Uterus (tissue), 4 donors: Measurements from ENCODE around the gene THSD7B. TPM values are rescaled to one million over a fixed set of nuclear protein-coding genes. Genes with fewer than 3 reads are reported as not detected.

Source experiments
- DNase-seq, 2 donors: peaks; one replicate each; pipeline ENCODE4 v3.0.0-alpha.2; 2019 to 2020
- H3K27ac ChIP-seq, 2 donors: fragments of 200-600 bp; sonication (generic); 1 replicate in 1 of 2; 2 replicates in 1 of 2; pipeline ENCODE4 v1.5.1; 2016 to 2018
- H3K27me3 ChIP-seq, 2 donors: fragments of 200-600 bp; sonication (generic); one replicate each; pipeline ENCODE4 v1.5.1; 2018 to 2019; ENCODE audit warnings: control low read depth in 1 of 2
- H3K36me3 ChIP-seq, 2 donors: fragments of 200-600 bp; sonication (generic); one replicate each; pipeline ENCODE4 v1.5.1; 2019; ENCODE audit warnings: control low read depth in 1 of 2
- H3K4me1 ChIP-seq, 2 donors: fragments of 200-600 bp; sonication (generic); one replicate each; pipeline ENCODE4 v1.5.1; 2018 to 2019; ENCODE audit warnings: control low read depth in 1 of 2
- H3K4me3 ChIP-seq, 2 donors: fragments of 200-600 bp; sonication (generic); 1 replicate in 1 of 2; 2 replicates in 1 of 2; pipeline ENCODE4 v1.5.1; 2018 to 2019; ENCODE audit warnings: mild to moderate bottlenecking in 1 of 2
- H3K9me3 ChIP-seq, 2 donors: fragments of 200-600 bp; sonication (generic); one replicate each; pipeline ENCODE4 v1.5.1; 2019; ENCODE audit warnings: control low read depth in 1 of 2
- POLR2A ChIP-seq, 2 donors: fragments of 450-650 bp; IDR thresholded peaks; one replicate each; pipeline ENCODE4 v1.6.1; 2016; ENCODE audit warnings: antibody characterized with exemption in 2 of 2, mild to moderate bottlenecking in 1 of 2, moderate library complexity in 1 of 2
- intact Hi-C: fragments of 100-400 bp; cut with DNase I; formaldehyde crosslinking; loops from one replicate; pipeline ENCODE4 v1.15.1; 2023; ENCODE audit warnings: low total_unique reads
- total RNA-seq, 4 donors: library from RNA; depleted of rRNA in 3 of 4; stranded (reverse); fragments of >200 nt in 3 of 4; gene quantifications; one replicate each; pipeline versions ENCODE4 v1.1.0 to v1.2.4, GENCODE V29; 2014 to 2023
- TF ChIP-seq, protein P1 (sequence below), 4 experiments: fragments of 200-600 bp in 2 of 4; fragments of 450-650 bp in 2 of 4; sonication (generic) in 2 of 4; IDR thresholded peaks; one replicate each; pipeline ENCODE4 v1.5.1; 2016 to 2019; ENCODE audit warnings: antibody characterized with exemption in 4 of 4, mild to moderate bottlenecking in 2 of 4, moderate library complexity in 1 of 4
- donor health status: DM: yes; HTN: yes; CAD: no.

Gene THSD7B
- total RNA-seq, 4 donors from 2014 or later: 0.26 to 9.6 (median 0.67) TPM; not detected in 1

DNA sequence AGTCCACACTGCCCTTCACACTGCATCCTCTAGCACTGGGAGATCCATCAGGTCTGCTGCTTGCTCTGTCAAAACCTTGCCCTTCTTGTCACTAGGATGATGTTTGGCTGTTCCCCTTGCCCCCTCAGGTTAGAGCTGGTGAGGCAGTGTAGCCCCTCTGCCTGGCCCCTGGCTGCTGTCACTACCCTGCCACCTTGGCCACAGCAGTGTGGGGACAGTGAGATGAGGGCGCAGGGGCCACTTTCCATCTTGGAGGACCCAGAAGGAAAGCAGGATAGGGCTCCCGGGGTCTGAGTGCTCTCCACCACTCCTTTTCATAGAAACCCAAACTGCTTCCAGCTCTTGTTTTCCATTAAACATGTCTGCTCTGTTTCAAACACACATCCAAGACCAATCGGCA is 19.9 kb downstream of the THSD7B start:
- no peaks in the 10 kb centered on the region for H3K36me3 ChIP-seq
- DNase-seq: no peak
- TF ChIP-seq POLR2A (IDR thresholded peaks at IDR 0.05): no peak
- TF ChIP-seq, protein P1, sequence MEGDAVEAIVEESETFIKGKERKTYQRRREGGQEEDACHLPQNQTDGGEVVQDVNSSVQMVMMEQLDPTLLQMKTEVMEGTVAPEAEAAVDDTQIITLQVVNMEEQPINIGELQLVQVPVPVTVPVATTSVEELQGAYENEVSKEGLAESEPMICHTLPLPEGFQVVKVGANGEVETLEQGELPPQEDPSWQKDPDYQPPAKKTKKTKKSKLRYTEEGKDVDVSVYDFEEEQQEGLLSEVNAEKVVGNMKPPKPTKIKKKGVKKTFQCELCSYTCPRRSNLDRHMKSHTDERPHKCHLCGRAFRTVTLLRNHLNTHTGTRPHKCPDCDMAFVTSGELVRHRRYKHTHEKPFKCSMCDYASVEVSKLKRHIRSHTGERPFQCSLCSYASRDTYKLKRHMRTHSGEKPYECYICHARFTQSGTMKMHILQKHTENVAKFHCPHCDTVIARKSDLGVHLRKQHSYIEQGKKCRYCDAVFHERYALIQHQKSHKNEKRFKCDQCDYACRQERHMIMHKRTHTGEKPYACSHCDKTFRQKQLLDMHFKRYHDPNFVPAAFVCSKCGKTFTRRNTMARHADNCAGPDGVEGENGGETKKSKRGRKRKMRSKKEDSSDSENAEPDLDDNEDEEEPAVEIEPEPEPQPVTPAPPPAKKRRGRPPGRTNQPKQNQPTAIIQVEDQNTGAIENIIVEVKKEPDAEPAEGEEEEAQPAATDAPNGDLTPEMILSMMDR (IDR thresholded peaks at IDR 0.05): no peak
- no peak overlapping the region for H3K27ac ChIP-seq
- H3K9me3 ChIP-seq: no peaks in the 10 kb centered on the region
- no peak overlapping the region for H3K4me3 ChIP-seq
- intact Hi-C loops: no loop called here
- no peaks in the 10 kb centered on the region for H3K4me1 ChIP-seq
- no peaks in the 10 kb centered on the region for H3K27me3 ChIP-seq

GRCh38 chr2:136787970-136788369 is 22.6 kb downstream of the THSD7B start:
- no peak for TF ChIP-seq POLR2A (IDR thresholded peaks at IDR 0.05)
- no peak for DNase-seq
- Histone ChIP-seq H3K4me1 (no peaks in the 10 kb centered on the region), H3K4me3 (no peak overlapping the region), H3K9me3 (no peaks in the 10 kb centered on the region), H3K27ac (no peak overlapping the region), H3K36me3 (no peaks in the 10 kb centered on the region), H3K27me3 (no peaks in the 10 kb centered on the region)
- intact Hi-C loops: no loop called here

DNA sequence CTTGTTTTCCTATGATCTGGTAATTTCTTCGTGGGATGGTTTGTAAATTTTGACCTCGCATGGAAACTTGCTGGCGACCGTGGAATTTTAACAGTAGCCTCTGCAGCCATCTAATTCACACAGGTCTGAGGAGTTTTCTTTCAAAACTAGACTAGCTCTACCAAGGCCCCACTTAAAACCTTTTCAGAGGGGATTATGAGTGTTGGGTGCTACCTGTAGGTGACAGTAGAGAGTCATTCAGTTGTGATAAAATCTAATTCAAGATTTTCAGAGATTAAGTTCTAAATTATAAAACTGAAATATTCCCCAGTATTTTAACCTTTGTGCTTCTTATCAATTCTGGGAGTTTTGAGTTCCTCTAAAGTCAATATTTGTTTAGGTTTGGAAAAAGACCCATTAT is 31.0 kb downstream of the THSD7B start:
- intact Hi-C loops: no loop called here
- Histone ChIP-seq H3K4me3 (no peak overlapping the region), H3K27me3 (no peaks in the 10 kb centered on the region), H3K27ac (no peak overlapping the region), H3K9me3 (no peaks in the 10 kb centered on the region), H3K4me1 (no peaks in the 10 kb centered on the region), H3K36me3 (no peaks in the 10 kb centered on the region)
- TF ChIP-seq POLR2A (IDR thresholded peaks at IDR 0.05): no peak
- TF ChIP-seq, protein P1 (IDR thresholded peaks at IDR 0.05): no peak
- DNase-seq: no peak

DNA sequence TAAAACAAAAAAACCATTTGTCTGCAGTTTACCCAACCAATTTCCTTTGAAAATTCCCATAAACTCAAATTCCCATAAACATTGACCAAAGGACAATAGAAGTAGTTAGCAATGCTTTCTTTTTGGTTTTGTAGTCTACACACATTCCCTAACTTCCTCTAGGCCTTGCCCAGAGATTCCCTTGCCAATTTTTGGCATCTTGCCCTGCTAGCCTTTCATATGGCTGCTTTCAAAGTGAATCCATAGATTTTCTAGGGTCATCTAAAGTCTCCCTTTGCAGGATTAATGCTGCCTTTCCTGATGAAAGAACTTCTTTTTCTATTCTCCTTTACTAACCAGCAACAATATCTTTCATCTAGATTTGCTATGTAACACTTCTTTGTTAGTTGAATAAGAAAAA is 33.4 kb downstream of the THSD7B start:
- no peaks in the 10 kb centered on the region for H3K36me3 ChIP-seq
- intact Hi-C loops: no loop called here
- TF ChIP-seq POLR2A (IDR thresholded peaks at IDR 0.05): no peak
- TF ChIP-seq, protein P1 (IDR thresholded peaks at IDR 0.05): no peak
- no peak for DNase-seq
- no peak overlapping the region for H3K4me3 ChIP-seq
- H3K9me3 ChIP-seq: no peaks in the 10 kb centered on the region
- H3K27ac ChIP-seq: no peak overlapping the region
- H3K4me1 ChIP-seq: no peaks in the 10 kb centered on the region
- no peaks in the 10 kb centered on the region for H3K27me3 ChIP-seq

DNA sequence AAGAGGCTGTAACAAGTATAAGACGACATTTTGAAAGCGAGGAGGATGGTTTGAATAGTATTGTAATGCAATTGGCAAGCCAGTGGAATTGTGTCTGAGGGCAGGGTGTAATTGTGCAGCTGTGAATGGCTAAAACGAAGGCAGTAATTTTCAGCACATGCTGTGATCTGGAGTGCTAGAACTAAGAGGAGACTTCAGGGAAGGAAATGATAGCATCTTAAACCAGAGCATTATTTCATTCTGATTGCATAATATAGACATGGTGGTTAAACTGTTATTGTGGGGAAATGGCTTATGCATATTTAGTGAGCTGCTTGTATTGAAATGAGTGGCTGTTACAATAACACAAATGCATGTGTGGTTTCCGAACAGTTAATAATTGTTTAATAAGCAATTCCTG is 36.3 kb downstream of the THSD7B start:
- H3K9me3 ChIP-seq: no peaks in the 10 kb centered on the region
- no peak overlapping the region for H3K4me3 ChIP-seq
- H3K27me3 ChIP-seq: no peaks in the 10 kb centered on the region
- H3K27ac ChIP-seq: no peak overlapping the region
- TF ChIP-seq, protein P1 (IDR thresholded peaks at IDR 0.05): no peak
- no peak for TF ChIP-seq POLR2A (IDR thresholded peaks at IDR 0.05)
- intact Hi-C loops: no loop called here
- H3K4me1 ChIP-seq: no peaks in the 10 kb centered on the region
- no peaks in the 10 kb centered on the region for H3K36me3 ChIP-seq
- DNase-seq: no peak

DNA sequence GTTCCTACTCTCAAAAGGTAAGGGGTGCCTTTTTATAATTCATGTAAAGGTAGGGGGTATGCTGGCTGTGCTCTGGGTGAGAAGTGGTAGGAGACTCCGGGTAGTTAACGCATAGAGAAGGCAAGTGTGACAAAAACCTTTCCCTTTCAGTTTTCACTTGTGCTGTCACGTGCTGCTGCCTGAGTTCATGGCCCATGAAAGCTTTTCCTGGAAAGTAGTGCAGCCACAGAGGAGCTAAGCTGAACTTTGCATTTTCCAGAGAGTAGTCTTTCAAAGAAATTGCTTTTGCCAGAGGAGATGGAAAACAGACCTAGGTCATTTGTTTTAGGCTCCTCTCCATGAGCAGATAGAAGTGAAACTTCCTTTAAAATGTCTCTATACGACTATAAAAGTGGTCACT is 44.7 kb downstream of the THSD7B start:
- no peak for DNase-seq
- no peak for TF ChIP-seq POLR2A (IDR thresholded peaks at IDR 0.05)
- TF ChIP-seq, protein P1 (IDR thresholded peaks at IDR 0.05): no peak
- intact Hi-C loops: no loop called here
- H3K27ac ChIP-seq: no peak overlapping the region
- H3K4me1 ChIP-seq: no peaks in the 10 kb centered on the region
- no peaks in the 10 kb centered on the region for H3K27me3 ChIP-seq
- no peaks in the 10 kb centered on the region for H3K36me3 ChIP-seq
- H3K4me3 ChIP-seq: no peak overlapping the region
- H3K9me3 ChIP-seq: no peaks in the 10 kb centered on the region
